ENCODE measurements around the gene UNK.
"Not testable (repeated sequence)": the region's sequence is repeated elsewhere in the genome, so short reads cannot be mapped to it uniquely, and the experiment has no call there.

Gene UNK

GRCh38 chr17:75864887-75865286, 80.3 kb downstream of the UNK start:
- H3K23ac ChIP-seq (ENCODE audit: low read length); H3K4me3 ChIP-seq (ENCODE audit: low read length); H3K79me1 ChIP-seq (ENCODE audit: low read length); H3K56ac ChIP-seq (ENCODE audit: low read length); H3K18ac ChIP-seq (ENCODE audit: low read length); H3K4me1 ChIP-seq (ENCODE audit: control insufficient read depth, low read depth, low read length); H3K27ac ChIP-seq (ENCODE audit: low read depth, low read length); H3K4ac ChIP-seq (ENCODE audit: low read depth, low read length); H2AK5ac ChIP-seq (ENCODE audit: low read length); DNase-seq; H3K27me3 ChIP-seq (ENCODE audit: insufficient read depth, low read length, poor library complexity); H2BK15ac ChIP-seq (replicated peaks; ENCODE audit: low read depth); H3K9ac ChIP-seq (ENCODE audit: low read length); H3K79me2 ChIP-seq (ENCODE audit: control insufficient read depth, insufficient read depth, low read length); H3K36me3 ChIP-seq (ENCODE audit: control insufficient read depth, insufficient read depth, low read length); H2BK5ac ChIP-seq (ENCODE audit: low read length); H3K4me2 ChIP-seq (ENCODE audit: low read length); H4K8ac ChIP-seq (ENCODE audit: low read depth, low read length); H4K5ac ChIP-seq (ENCODE audit: low read length); H2BK120ac ChIP-seq (ENCODE audit: low read depth, low read length): not testable (repeated sequence)
- WGBS (ENCODE audit: extremely low coverage, insufficient coverage, low lambda C conversion rate): no CpG with 5 or more reads among the region's 4 CpGs

DNA sequence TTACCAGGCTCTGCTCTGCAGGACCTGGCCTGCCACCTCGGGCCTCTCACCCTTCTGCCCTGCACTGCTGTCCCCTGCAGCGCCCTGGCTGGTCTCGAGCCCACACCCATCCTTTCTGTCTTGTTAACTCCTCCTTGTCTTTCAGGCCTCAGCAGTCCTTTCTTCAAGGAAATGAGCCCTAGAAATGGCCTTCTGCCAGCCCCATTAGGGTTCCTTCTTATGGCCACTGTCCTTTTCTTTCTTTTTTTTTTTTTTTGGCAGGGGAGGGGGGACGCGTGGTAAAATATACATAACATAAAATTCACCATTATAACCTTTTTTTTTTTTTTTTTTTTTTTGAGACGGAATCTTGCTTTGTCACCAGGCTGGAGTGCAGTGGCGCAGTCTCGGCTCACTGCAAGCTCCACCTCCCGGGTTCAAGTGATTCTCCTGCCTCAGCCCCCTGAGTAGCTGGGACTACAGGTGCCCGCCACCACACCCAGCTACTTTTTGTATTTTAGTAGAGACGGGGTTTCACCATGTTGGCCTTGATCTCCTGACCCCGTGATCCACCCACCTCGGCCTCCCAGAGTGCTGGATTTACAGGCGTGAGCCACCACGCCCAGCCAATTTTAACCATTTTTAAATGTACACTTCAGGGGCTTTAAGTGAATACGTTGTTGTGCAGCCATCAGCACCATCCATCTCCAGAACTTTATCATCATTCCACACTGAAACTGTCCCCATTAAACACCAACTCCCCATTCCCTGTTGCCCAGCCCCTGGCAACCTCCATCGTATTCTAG, 81.0 kb downstream of the UNK start:
- H3K4me2 ChIP-seq (ENCODE audit: low read length); H2BK15ac ChIP-seq (replicated peaks; ENCODE audit: low read depth); DNase-seq; H4K5ac ChIP-seq (ENCODE audit: low read length); H3K18ac ChIP-seq (ENCODE audit: low read length); H3K4me3 ChIP-seq (ENCODE audit: low read length); H3K4me1 ChIP-seq (ENCODE audit: control insufficient read depth, low read depth, low read length); H2BK120ac ChIP-seq (ENCODE audit: low read depth, low read length); H3K4ac ChIP-seq (ENCODE audit: low read depth, low read length); H3K9ac ChIP-seq (ENCODE audit: low read length); H3K27ac ChIP-seq (ENCODE audit: low read depth, low read length); H4K8ac ChIP-seq (ENCODE audit: low read depth, low read length); H2AK5ac ChIP-seq (ENCODE audit: low read length); H3K36me3 ChIP-seq (ENCODE audit: control insufficient read depth, insufficient read depth, low read length); H3K79me2 ChIP-seq (ENCODE audit: control insufficient read depth, insufficient read depth, low read length); H3K23ac ChIP-seq (ENCODE audit: low read length); H3K27me3 ChIP-seq (ENCODE audit: insufficient read depth, low read length, poor library complexity); H2BK5ac ChIP-seq (ENCODE audit: low read length); H3K56ac ChIP-seq (ENCODE audit: low read length); H3K79me1 ChIP-seq (ENCODE audit: low read length): not testable (repeated sequence)
- no CpG with 5 or more reads among the region's 17 CpGs for WGBS (ENCODE audit: extremely low coverage, insufficient coverage, low lambda C conversion rate)

- H4K8ac ChIP-seq (ENCODE audit: low read depth, low read length); H2BK5ac ChIP-seq (ENCODE audit: low read length); H3K4me2 ChIP-seq (ENCODE audit: low read length); H3K27ac ChIP-seq (ENCODE audit: low read depth, low read length); DNase-seq; H3K4me3 ChIP-seq (ENCODE audit: low read length); H2BK120ac ChIP-seq (ENCODE audit: low read depth, low read length); H3K79me1 ChIP-seq (ENCODE audit: low read length); H2BK15ac ChIP-seq (replicated peaks; ENCODE audit: low read depth); H3K56ac ChIP-seq (ENCODE audit: low read length); H4K5ac ChIP-seq (ENCODE audit: low read length); H3K4me1 ChIP-seq (ENCODE audit: control insufficient read depth, low read depth, low read length); H3K23ac ChIP-seq (ENCODE audit: low read length); H3K27me3 ChIP-seq (ENCODE audit: insufficient read depth, low read length, poor library complexity); H3K18ac ChIP-seq (ENCODE audit: low read length); H2AK5ac ChIP-seq (ENCODE audit: low read length); H3K4ac ChIP-seq (ENCODE audit: low read depth, low read length); H3K36me3 ChIP-seq (ENCODE audit: control insufficient read depth, insufficient read depth, low read length); H3K79me2 ChIP-seq (ENCODE audit: control insufficient read depth, insufficient read depth, low read length); H3K9ac ChIP-seq (ENCODE audit: low read length): not testable (repeated sequence)
- WGBS (ENCODE audit: extremely low coverage, insufficient coverage, low lambda C conversion rate): no CpG with 5 or more reads among the region's 12 CpGs
Observed at GRCh38 chr17:75868730-75869281, 84.2 kb downstream of the UNK start.

DNA sequence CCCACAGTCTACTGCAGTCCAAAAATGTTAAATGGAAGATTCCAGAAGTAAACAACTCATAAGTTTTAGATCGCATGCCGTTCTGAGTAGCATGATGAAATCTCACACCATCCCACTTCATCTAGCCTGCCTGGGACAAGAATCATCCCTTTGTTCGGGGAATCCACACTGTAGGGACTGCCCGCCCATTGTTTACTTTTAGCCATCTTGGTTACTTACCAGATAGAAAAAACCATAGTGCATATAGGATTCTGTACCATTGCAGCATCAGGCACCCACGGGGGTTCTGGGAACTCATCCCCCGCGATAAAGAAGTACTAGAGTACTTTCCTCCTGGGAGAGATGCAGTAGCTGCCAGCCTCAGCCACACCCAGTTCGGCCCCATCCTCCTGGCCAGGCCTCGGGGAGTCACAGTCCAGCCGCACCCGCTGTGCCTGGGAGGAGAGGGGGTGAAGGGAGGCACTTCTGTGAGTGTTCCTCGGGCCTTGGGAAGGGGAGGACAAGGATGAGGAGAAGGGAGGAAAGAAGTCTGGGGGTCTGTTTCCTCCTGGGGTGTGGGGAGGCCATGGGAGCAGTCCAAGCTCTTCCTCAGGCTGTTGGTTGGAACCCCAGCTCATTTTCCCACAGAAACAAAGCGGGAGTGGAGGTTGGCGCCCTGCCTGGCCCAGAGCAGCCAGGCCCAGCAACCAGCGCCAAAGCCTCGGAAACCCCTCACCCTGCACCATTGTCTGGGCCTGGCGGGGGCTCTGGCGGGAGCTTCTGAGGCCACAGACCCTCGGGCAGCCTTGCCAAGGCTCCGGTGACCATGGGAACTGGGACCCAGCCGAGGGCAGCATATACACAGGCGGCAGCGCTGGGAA, 84.9 kb downstream of the UNK start:
- Histone ChIP-seq H3K36me3 (ENCODE audit: control insufficient read depth, insufficient read depth, low read length) (no peaks in the 10 kb centered on the region), H3K27me3 (ENCODE audit: insufficient read depth, low read length, poor library complexity) (no peaks in the 10 kb centered on the region), H4K8ac (ENCODE audit: low read depth, low read length) (no peak overlapping the region), H3K4ac (ENCODE audit: low read depth, low read length) (peak overlapping the region; percentile 8), H3K9ac (ENCODE audit: low read length) (no peak overlapping the region), H3K4me2 (ENCODE audit: low read length) (no peak overlapping the region), H3K23ac (ENCODE audit: low read length) (no peak overlapping the region), H3K4me1 (ENCODE audit: control insufficient read depth, low read depth, low read length) (no peaks in the 10 kb centered on the region), H3K56ac (ENCODE audit: low read length) (peak overlapping the region; percentile 42), H2BK15ac (replicated peaks; ENCODE audit: low read depth) (no peak overlapping the region), H3K79me2 (ENCODE audit: control insufficient read depth, insufficient read depth, low read length) (no peaks in the 10 kb centered on the region), H4K5ac (ENCODE audit: low read length) (no peak overlapping the region), H3K79me1 (ENCODE audit: low read length) (no peaks in the 10 kb centered on the region), H3K4me3 (ENCODE audit: low read length) (no peak overlapping the region), H2BK5ac (ENCODE audit: low read length) (no peak overlapping the region), H2AK5ac (ENCODE audit: low read length) (no peak overlapping the region), H2BK120ac (ENCODE audit: low read depth, low read length) (no peak overlapping the region), H3K27ac (ENCODE audit: low read depth, low read length) (no peak overlapping the region), H3K18ac (ENCODE audit: low read length) (no peak overlapping the region)
- no CpG with 5 or more reads among the region's 23 CpGs for WGBS (ENCODE audit: extremely low coverage, insufficient coverage, low lambda C conversion rate)
- DNase-seq: peak; percentile 51

- not testable (repeated sequence) for H3K4me2 ChIP-seq (ENCODE audit: low read length); H3K18ac ChIP-seq (ENCODE audit: low read length); H3K79me2 ChIP-seq (ENCODE audit: control insufficient read depth, insufficient read depth, low read length); H3K23ac ChIP-seq (ENCODE audit: low read length); DNase-seq; H3K4me3 ChIP-seq (ENCODE audit: low read length); H3K27me3 ChIP-seq (ENCODE audit: insufficient read depth, low read length, poor library complexity); H3K56ac ChIP-seq (ENCODE audit: low read length); H3K4me1 ChIP-seq (ENCODE audit: control insufficient read depth, low read depth, low read length); H2BK5ac ChIP-seq (ENCODE audit: low read length); H3K36me3 ChIP-seq (ENCODE audit: control insufficient read depth, insufficient read depth, low read length); H2BK15ac ChIP-seq (replicated peaks; ENCODE audit: low read depth); H3K27ac ChIP-seq (ENCODE audit: low read depth, low read length); H4K8ac ChIP-seq (ENCODE audit: low read depth, low read length); H2AK5ac ChIP-seq (ENCODE audit: low read length); H3K79me1 ChIP-seq (ENCODE audit: low read length); H2BK120ac ChIP-seq (ENCODE audit: low read depth, low read length); H4K5ac ChIP-seq (ENCODE audit: low read length); H3K4ac ChIP-seq (ENCODE audit: low read depth, low read length); H3K9ac ChIP-seq (ENCODE audit: low read length)
- WGBS (ENCODE audit: extremely low coverage, insufficient coverage, low lambda C conversion rate): no CpG with 5 or more reads among the region's 10 CpGs
Observed at GRCh38 chr17:75870228-75870627, 85.6 kb downstream of the UNK start.

All from mesendoderm (in vitro differentiated cells).